ENCODE measurements around the gene DBH.

The DBH gene

GRCh38 chr9:133612816-133613215 is 23.3 kb upstream of the DBH start:
- no peak for TF ChIP-seq NFIC (IDR thresholded peaks at IDR 0.05)
- TF ChIP-seq USF1 (IDR thresholded peaks at IDR 0.05) = no peak
- TF ChIP-seq EGR1 (IDR thresholded peaks at IDR 0.05) = no peak
- TF ChIP-seq TCF12 (IDR thresholded peaks at IDR 0.05; ENCODE audit: low read depth) = no peak
- TF ChIP-seq TAF1 (IDR thresholded peaks at IDR 0.05; ENCODE audit: low read depth) = no peak
- no peak for TF ChIP-seq ZBTB7A (IDR thresholded peaks at IDR 0.05; ENCODE audit: low read depth)
- TF ChIP-seq CREB1 (IDR thresholded peaks at IDR 0.05; ENCODE audit: low read depth) = no peak
- no peak for TF ChIP-seq FOXM1 (IDR thresholded peaks at IDR 0.05; ENCODE audit: borderline replicate concordance, low read depth)
- no peak for TF ChIP-seq RAD21 (IDR thresholded peaks at IDR 0.05; ENCODE audit: low read depth)

GRCh38 chr9:133613432-133613831 is 22.7 kb upstream of the DBH start:
- TF ChIP-seq CEBPB (IDR thresholded peaks at IDR 0.05) (no peak), USF1 (IDR thresholded peaks at IDR 0.05) (no peak), TEAD4 (IDR thresholded peaks at IDR 0.05) (no peak), YY1 (IDR thresholded peaks at IDR 0.05; ENCODE audit: low read depth) (no peak), EGR1 (IDR thresholded peaks at IDR 0.05) (no peak), FOXM1 (IDR thresholded peaks at IDR 0.05; ENCODE audit: borderline replicate concordance, low read depth) (no peak), EP300 (IDR thresholded peaks at IDR 0.05; ENCODE audit: borderline replicate concordance) (no peak), NFIC (IDR thresholded peaks at IDR 0.05) (no peak), TCF12 (IDR thresholded peaks at IDR 0.05; ENCODE audit: low read depth) (no peak), CREB1 (IDR thresholded peaks at IDR 0.05; ENCODE audit: low read depth) (no peak), TAF1 (IDR thresholded peaks at IDR 0.05; ENCODE audit: low read depth) (no peak), RAD21 (IDR thresholded peaks at IDR 0.05; ENCODE audit: low read depth) (no peak), ZBTB7A (IDR thresholded peaks at IDR 0.05; ENCODE audit: low read depth) (no peak), REST (IDR thresholded peaks at IDR 0.05; ENCODE audit: low read depth) (no peak), MAX (IDR thresholded peaks at IDR 0.05) (no peak)

- no peak for TF ChIP-seq NFIC (IDR thresholded peaks at IDR 0.05)
- TF ChIP-seq REST (IDR thresholded peaks at IDR 0.05; ENCODE audit: low read depth) = no peak
- TF ChIP-seq CREB1 (IDR thresholded peaks at IDR 0.05; ENCODE audit: low read depth) = no peak
- TF ChIP-seq MAX (IDR thresholded peaks at IDR 0.05) = no peak
- TF ChIP-seq YY1 (IDR thresholded peaks at IDR 0.05; ENCODE audit: low read depth) = no peak
- no peak for TF ChIP-seq TCF12 (IDR thresholded peaks at IDR 0.05; ENCODE audit: low read depth)
- no peak for TF ChIP-seq ZBTB7A (IDR thresholded peaks at IDR 0.05; ENCODE audit: low read depth)
- TF ChIP-seq FOXM1 (IDR thresholded peaks at IDR 0.05; ENCODE audit: borderline replicate concordance, low read depth) = no peak
- no peak for TF ChIP-seq EGR1 (IDR thresholded peaks at IDR 0.05)
- no peak for TF ChIP-seq RAD21 (IDR thresholded peaks at IDR 0.05; ENCODE audit: low read depth)
- no peak for TF ChIP-seq EP300 (IDR thresholded peaks at IDR 0.05; ENCODE audit: borderline replicate concordance)
- TF ChIP-seq TAF1 (IDR thresholded peaks at IDR 0.05; ENCODE audit: low read depth) = no peak
- TF ChIP-seq TEAD4 (IDR thresholded peaks at IDR 0.05) = no peak
- TF ChIP-seq CEBPB (IDR thresholded peaks at IDR 0.05) = no peak
- no peak for TF ChIP-seq USF1 (IDR thresholded peaks at IDR 0.05)
Observed at GRCh38 chr9:133614056-133614455, 22.1 kb upstream of the DBH start.

- TF ChIP-seq CEBPB (IDR thresholded peaks at IDR 0.05) = no peak
- TF ChIP-seq NFIC (IDR thresholded peaks at IDR 0.05) = no peak
Observed at GRCh38 chr9:133614678-133615077, 21.5 kb upstream of the DBH start.

GRCh38 chr9:133615186-133615585 is 21.0 kb upstream of the DBH start:
- no peak for TF ChIP-seq ZBTB7A (IDR thresholded peaks at IDR 0.05; ENCODE audit: low read depth)
- no peak for TF ChIP-seq EP300 (IDR thresholded peaks at IDR 0.05; ENCODE audit: borderline replicate concordance)
- no peak for TF ChIP-seq REST (IDR thresholded peaks at IDR 0.05; ENCODE audit: low read depth)
- no peak for TF ChIP-seq NFIC (IDR thresholded peaks at IDR 0.05)
- TF ChIP-seq TAF1 (IDR thresholded peaks at IDR 0.05; ENCODE audit: low read depth) = no peak
- no peak for TF ChIP-seq EGR1 (IDR thresholded peaks at IDR 0.05)
- TF ChIP-seq CEBPB (IDR thresholded peaks at IDR 0.05) = no peak
- no peak for TF ChIP-seq YY1 (IDR thresholded peaks at IDR 0.05; ENCODE audit: low read depth)
- no peak for TF ChIP-seq RAD21 (IDR thresholded peaks at IDR 0.05; ENCODE audit: low read depth)
- no peak for TF ChIP-seq USF1 (IDR thresholded peaks at IDR 0.05)
- no peak for TF ChIP-seq FOXM1 (IDR thresholded peaks at IDR 0.05; ENCODE audit: borderline replicate concordance, low read depth)
- no peak for TF ChIP-seq TEAD4 (IDR thresholded peaks at IDR 0.05)
- TF ChIP-seq CREB1 (IDR thresholded peaks at IDR 0.05; ENCODE audit: low read depth) = no peak
- TF ChIP-seq TCF12 (IDR thresholded peaks at IDR 0.05; ENCODE audit: low read depth) = no peak

All from Ishikawa (cell line).